ENCODE measurements around the gene CHD6. TPM values are rescaled to one million over a fixed set of nuclear protein-coding genes. Genes with fewer than 3 reads are reported as not detected.

CHD6 gene
- total RNA-seq, 2 experiments from 2014 or later, result 26.9 to 45.7 TPM

DNA sequence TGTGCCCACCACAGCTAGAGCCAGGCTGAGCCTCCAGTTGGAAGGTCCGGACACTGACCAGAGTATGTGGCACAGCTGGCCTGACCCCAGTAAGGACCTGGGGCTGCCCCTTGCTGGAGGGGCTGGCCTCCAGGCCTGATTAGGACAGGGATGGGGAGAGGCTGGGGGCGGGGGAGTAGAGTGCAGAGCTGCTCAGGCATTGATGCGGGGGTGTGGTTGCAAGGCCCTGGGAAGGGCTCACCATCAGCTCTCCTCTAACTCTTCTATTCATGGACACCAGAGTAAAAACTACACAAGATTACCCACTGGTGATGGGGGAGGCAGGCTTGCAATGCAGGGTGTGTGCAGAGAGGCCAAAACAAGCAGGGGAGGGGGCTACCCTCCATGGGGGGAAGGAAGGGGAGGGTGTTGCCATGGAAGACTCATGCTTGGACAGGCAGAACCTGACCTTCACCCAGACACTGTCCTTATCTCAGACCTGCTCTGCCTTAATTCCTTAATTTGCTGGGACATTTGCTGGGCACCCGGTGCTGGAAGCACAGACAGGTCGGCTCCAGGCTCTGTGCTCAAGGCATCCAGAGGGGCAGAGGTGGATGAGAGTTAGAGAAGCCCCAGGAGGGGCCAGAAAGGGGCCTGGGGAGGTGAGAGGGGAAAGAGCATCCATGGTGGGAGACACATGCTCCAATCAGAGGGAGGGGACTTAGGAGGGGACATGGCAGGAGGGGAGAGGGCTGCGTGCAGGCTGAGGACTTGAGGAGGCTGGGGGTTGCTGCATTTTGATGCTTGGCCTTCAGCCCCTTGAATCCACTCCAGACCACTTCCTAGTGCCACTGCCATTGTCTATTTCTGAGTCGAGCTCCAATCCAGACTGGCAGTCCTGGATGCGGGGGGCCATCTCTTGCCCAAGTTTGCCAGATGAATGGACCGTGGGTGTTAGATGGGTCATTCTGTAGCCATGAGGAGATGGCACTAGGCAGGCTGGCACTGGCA lies 244.0 kb downstream of the CHD6 start:
- Histone ChIP-seq H3K79me2 (ENCODE audit: insufficient read depth, low read depth, low read length) (no peaks in the 10 kb centered on the region), H3K9me3 (ENCODE audit: low read length) (no peaks in the 10 kb centered on the region), H3K4me3 (ENCODE audit: low read depth, low read length, poor library complexity, severe bottlenecking) (no peak overlapping the region), H2AFZ (ENCODE audit: low read length) (no peak overlapping the region), H4K20me1 (ENCODE audit: insufficient read depth, low read length) (no peaks in the 10 kb centered on the region), H3K4me2 (ENCODE audit: low read length) (no peak overlapping the region), H3K27ac (ENCODE audit: low read depth, low read length, poor library complexity, severe bottlenecking) (no peak overlapping the region), H3K9me2 (ENCODE audit: insufficient read depth, low read length) (no peaks in the 10 kb centered on the region), H3K36me3 (ENCODE audit: insufficient read depth, low read length) (no peaks in the 10 kb centered on the region), H3K4me1 (ENCODE audit: insufficient read depth, low read length, poor library complexity, severe bottlenecking) (no peaks in the 10 kb centered on the region)
- intact Hi-C loops (cut with micrococcal nuclease; ENCODE audit: unreplicated experiment), result no loop called here
- ChIA-PET POLR2A (interaction anchor here (0.6 kb wide), 1 partner anchor 587 kb away, joined by 3 read pairs; no protein-coding TSS in a partner anchor), CTCF (ENCODE audit: unreplicated experiment) (no interaction called here)
- TF ChIP-seq CTCF (conservative IDR thresholded peaks at IDR 0.05; ENCODE audit: low read length), result no peak
- no peak for TF ChIP-seq EZH2phosphoT487 (IDR thresholded peaks at IDR 0.05; ENCODE audit: borderline replicate concordance, low read depth, low read length)
- no TSS peak for BruUV-seq (replicated peaks)
- DNase-seq (ENCODE audit: low spot score), result no peak

DNA sequence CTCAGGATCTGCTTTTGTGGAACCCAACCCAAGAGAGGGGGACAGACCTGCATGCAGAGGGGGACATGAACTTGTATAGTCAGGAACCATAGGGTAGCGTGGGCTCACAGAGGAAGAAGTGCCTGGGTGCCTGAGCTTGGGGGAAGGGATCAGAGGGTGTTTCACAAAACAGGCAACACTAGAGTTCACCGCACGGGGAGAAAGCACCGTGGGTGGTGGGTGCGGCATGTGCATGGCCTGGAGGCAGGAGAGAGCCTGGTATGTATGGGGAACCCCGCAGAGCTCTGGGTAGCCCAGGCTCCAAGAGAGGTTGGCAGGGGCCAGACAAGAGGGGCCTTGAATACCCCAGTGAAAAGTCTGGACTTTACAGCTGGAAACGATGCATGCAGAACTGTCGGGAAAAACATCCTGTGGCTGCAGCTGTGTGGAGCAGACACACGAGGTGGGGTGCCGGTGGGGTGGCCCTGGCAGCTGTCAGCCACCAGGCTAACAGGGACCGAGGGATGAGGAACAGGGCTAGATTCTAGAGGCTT lies 244.9 kb downstream of the CHD6 start:
- no peak overlapping the region for H3K27ac ChIP-seq (ENCODE audit: low read depth, low read length, poor library complexity, severe bottlenecking)
- no peaks in the 10 kb centered on the region for H3K9me2 ChIP-seq (ENCODE audit: insufficient read depth, low read length)
- TF ChIP-seq CTCF (conservative IDR thresholded peaks at IDR 0.05; ENCODE audit: low read length), result no peak
- no peak for TF ChIP-seq EZH2phosphoT487 (IDR thresholded peaks at IDR 0.05; ENCODE audit: borderline replicate concordance, low read depth, low read length)
- intact Hi-C loops (cut with micrococcal nuclease; ENCODE audit: unreplicated experiment), result no loop called here
- H3K36me3 ChIP-seq (ENCODE audit: insufficient read depth, low read length), result no peaks in the 10 kb centered on the region
- POLR2A ChIA-PET, result no interaction called here
- no peak overlapping the region for H3K4me3 ChIP-seq (ENCODE audit: low read depth, low read length, poor library complexity, severe bottlenecking)
- CTCF ChIA-PET (ENCODE audit: unreplicated experiment), result no interaction called here
- H4K20me1 ChIP-seq (ENCODE audit: insufficient read depth, low read length), result no peaks in the 10 kb centered on the region
- no peak overlapping the region for H2AFZ ChIP-seq (ENCODE audit: low read length)
- no peaks in the 10 kb centered on the region for H3K79me2 ChIP-seq (ENCODE audit: insufficient read depth, low read depth, low read length)
- DNase-seq (ENCODE audit: low spot score), result no peak
- no peak overlapping the region for H3K4me2 ChIP-seq (ENCODE audit: low read length)
- no peaks in the 10 kb centered on the region for H3K9me3 ChIP-seq (ENCODE audit: low read length)
- H3K4me1 ChIP-seq (ENCODE audit: insufficient read depth, low read length, poor library complexity, severe bottlenecking), result no peaks in the 10 kb centered on the region
- BruUV-seq (replicated peaks), result no TSS peak

DNA sequence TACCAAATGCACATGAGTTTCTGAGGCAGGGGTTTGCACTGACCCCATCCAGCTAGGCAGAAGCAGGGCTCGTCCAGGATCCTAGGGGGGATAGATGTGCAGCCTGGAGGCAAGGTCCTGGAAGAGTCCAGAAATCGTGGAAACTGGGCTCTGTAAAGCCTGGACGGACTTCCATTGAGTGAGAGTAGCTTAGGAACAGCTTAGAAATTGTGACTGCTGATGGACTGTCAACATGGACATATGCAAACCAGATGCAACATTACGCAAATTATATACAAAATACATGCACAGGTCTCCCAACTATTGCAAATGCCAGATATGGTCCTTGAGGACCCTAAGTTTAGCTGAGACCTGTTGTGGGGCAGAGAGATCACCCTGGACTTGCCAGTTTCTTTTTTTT lies 246.8 kb downstream of the CHD6 start:
- Histone ChIP-seq H3K9me3 (ENCODE audit: low read length) (no peaks in the 10 kb centered on the region), H3K9me2 (ENCODE audit: insufficient read depth, low read length) (no peaks in the 10 kb centered on the region), H3K36me3 (ENCODE audit: insufficient read depth, low read length) (no peaks in the 10 kb centered on the region), H3K4me3 (ENCODE audit: low read depth, low read length, poor library complexity, severe bottlenecking) (no peak overlapping the region), H3K4me2 (ENCODE audit: low read length) (no peak overlapping the region), H2AFZ (ENCODE audit: low read length) (no peak overlapping the region), H3K4me1 (ENCODE audit: insufficient read depth, low read length, poor library complexity, severe bottlenecking) (no peaks in the 10 kb centered on the region), H3K27ac (ENCODE audit: low read depth, low read length, poor library complexity, severe bottlenecking) (no peak overlapping the region), H3K79me2 (ENCODE audit: insufficient read depth, low read depth, low read length) (no peaks in the 10 kb centered on the region), H4K20me1 (ENCODE audit: insufficient read depth, low read length) (no peaks in the 10 kb centered on the region)
- CTCF ChIA-PET (ENCODE audit: unreplicated experiment), result no interaction called here
- intact Hi-C loops (cut with micrococcal nuclease; ENCODE audit: unreplicated experiment), result no loop called here
- TF ChIP-seq CTCF (conservative IDR thresholded peaks at IDR 0.05; ENCODE audit: low read length) (no peak), EZH2phosphoT487 (IDR thresholded peaks at IDR 0.05; ENCODE audit: borderline replicate concordance, low read depth, low read length) (no peak)
- POLR2A ChIA-PET, result no interaction called here
- no peak for DNase-seq (ENCODE audit: low spot score)
- BruUV-seq (replicated peaks), result no TSS peak

Measured in OCI-LY7 (cell line).